Nephron progenitor cell (in vitro differentiated cells): Measurements from ENCODE around the gene VSIR.

ENCODE experiments used
- DNase-seq: peaks from one replicate; pipeline ENCODE4 v3.0.0; 2021
- H3K27ac Mint-ChIP-seq: 2 replicates; pipeline ENCODE4 v1.8.0; 2021; ENCODE audit warnings: mild to moderate bottlenecking, moderate library complexity, mixed read lengths
- H3K27me3 Mint-ChIP-seq: 2 replicates; pipeline ENCODE4 v1.8.0; 2021; ENCODE audit warnings: mild to moderate bottlenecking, low read depth, mixed read lengths; ENCODE audit not compliant: poor library complexity
- H3K36me3 Mint-ChIP-seq: 2 replicates; pipeline ENCODE4 v1.8.0; 2021; ENCODE audit warnings: low read depth, mixed read lengths
- H3K4me1 Mint-ChIP-seq: 2 replicates; pipeline ENCODE4 v1.8.0; 2021; ENCODE audit warnings: mixed read lengths
- H3K4me3 Mint-ChIP-seq: 2 replicates; pipeline ENCODE4 v1.8.0; 2021; ENCODE audit warnings: mild to moderate bottlenecking, moderate library complexity, mixed read lengths
- H3K9me3 Mint-ChIP-seq: 2 replicates; pipeline ENCODE4 v1.8.0; 2021; ENCODE audit warnings: mild to moderate bottlenecking, moderate library complexity, mixed read lengths
- TF ChIP-seq, protein P1 (sequence below): fragments of 200-600 bp; sonication (generic); IDR thresholded peaks from 2 replicates; pipeline ENCODE4 v1.5.0; 2021; ENCODE audit warnings: antibody characterized with exemption

VSIR gene

DNA sequence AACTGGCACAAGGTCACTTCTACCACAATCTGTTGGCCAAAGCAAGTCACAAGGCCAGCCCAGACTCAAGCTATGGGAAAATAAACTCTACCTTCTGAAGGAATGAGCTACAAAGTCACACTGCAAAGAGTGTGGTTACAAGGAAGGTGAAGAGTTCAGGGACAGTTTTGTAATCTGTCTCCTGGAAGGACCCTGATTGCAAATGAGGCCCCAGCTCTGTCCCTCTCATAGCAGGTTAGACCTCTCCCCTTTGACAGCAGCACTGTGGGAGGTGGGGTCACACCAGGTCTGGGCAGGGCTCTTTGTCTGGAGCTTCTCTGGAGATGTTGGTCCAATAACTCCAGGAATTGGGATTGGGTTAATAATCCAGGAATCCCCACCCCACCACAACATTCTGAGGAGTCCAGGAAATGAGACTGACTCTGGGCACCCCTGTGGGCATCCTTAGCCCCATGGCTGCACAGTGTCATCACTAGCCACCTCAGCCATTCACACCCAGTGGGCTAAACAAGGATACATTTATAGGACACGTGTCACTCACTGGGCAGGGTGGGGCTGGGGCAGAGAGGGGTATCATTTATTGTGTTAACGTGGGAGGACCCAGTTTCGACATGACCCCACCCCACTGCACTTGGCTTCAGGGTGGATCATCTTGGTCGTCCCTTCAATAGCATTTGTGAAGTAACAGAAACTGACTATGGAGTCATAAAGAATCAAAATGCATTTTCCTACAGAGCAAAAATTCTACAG, 30.1 kb downstream of the VSIR start:
- TF ChIP-seq, protein P1, sequence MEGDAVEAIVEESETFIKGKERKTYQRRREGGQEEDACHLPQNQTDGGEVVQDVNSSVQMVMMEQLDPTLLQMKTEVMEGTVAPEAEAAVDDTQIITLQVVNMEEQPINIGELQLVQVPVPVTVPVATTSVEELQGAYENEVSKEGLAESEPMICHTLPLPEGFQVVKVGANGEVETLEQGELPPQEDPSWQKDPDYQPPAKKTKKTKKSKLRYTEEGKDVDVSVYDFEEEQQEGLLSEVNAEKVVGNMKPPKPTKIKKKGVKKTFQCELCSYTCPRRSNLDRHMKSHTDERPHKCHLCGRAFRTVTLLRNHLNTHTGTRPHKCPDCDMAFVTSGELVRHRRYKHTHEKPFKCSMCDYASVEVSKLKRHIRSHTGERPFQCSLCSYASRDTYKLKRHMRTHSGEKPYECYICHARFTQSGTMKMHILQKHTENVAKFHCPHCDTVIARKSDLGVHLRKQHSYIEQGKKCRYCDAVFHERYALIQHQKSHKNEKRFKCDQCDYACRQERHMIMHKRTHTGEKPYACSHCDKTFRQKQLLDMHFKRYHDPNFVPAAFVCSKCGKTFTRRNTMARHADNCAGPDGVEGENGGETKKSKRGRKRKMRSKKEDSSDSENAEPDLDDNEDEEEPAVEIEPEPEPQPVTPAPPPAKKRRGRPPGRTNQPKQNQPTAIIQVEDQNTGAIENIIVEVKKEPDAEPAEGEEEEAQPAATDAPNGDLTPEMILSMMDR = no peak
- H3K27me3 Mint-ChIP-seq = peaks cover 12% of the 10 kb centered on the region
- H3K9me3 Mint-ChIP-seq = no peaks in the 10 kb centered on the region
- no peak for DNase-seq
- no peak overlapping the region for H3K27ac Mint-ChIP-seq
- H3K4me1 Mint-ChIP-seq = peaks cover 28% of the 10 kb centered on the region
- no peaks in the 10 kb centered on the region for H3K36me3 Mint-ChIP-seq
- no peak overlapping the region for H3K4me3 Mint-ChIP-seq

DNA sequence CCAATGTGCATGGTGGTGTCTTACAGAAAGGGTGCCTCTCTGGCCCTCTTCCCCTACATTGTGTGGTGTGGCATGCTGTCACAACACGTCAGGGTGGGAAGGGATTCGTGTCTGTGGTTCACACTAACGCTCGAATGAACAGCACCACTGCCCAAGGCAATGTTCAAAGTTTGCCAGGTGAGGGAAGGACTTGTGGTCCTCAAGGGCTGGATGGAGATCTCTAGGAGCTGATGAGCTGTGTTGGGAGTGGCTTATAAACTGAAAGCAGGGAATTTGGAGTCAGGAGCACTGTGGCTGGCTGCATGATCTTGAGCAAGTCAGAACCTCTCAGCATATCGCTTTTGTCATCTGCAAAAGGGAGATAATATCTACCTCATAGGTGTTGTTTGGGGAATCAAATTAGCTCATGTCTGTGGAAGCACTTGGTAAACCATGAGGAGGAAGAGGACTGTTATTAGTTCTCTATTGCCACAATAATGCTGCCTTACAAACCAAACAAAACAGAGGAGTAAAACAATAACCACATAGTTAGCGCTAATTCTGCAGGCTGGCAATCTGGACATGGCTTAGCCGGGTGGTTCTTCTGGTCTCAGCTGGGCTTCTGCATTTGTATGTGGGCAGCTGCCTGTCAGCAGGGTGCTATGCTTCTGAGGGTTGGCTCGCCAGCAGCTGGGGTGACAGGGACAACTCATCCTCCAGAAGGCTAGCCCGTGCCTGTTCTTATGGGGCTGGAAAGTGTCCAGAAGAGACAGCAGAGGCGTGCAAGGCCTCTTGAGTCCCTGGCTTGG, 30.8 kb downstream of the VSIR start:
- H3K36me3 Mint-ChIP-seq = no peaks in the 10 kb centered on the region
- H3K4me3 Mint-ChIP-seq = no peak overlapping the region
- H3K9me3 Mint-ChIP-seq = no peaks in the 10 kb centered on the region
- H3K27ac Mint-ChIP-seq = no peak overlapping the region
- TF ChIP-seq, protein P1 = no peak
- peaks cover 20% of the 10 kb centered on the region for H3K4me1 Mint-ChIP-seq
- peaks cover 12% of the 10 kb centered on the region for H3K27me3 Mint-ChIP-seq
- no peak for DNase-seq

DNA sequence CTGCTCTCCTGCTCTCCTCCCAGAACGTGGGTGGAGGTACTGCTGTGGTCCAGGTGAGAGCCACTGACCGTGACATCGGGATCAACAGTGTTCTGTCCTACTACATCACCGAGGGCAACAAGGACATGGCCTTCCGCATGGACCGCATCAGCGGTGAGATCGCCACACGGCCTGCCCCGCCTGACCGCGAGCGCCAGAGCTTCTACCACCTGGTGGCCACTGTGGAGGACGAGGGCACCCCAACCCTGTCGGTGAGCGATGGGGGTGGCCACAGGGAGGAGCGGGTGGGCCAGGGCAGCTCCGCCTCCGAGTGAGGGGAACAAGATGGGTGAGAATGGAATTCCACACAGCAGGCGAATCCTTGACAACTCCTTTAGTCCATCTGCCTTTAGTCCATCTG, 31.6 kb downstream of the VSIR start:
- TF ChIP-seq, protein P1 = no peak
- no peaks in the 10 kb centered on the region for H3K9me3 Mint-ChIP-seq
- no peak overlapping the region for H3K27ac Mint-ChIP-seq
- DNase-seq = no peak
- no peaks in the 10 kb centered on the region for H3K36me3 Mint-ChIP-seq
- peaks cover 12% of the 10 kb centered on the region for H3K27me3 Mint-ChIP-seq
- H3K4me3 Mint-ChIP-seq = no peak overlapping the region
- peaks cover 13% of the 10 kb centered on the region for H3K4me1 Mint-ChIP-seq

DNA sequence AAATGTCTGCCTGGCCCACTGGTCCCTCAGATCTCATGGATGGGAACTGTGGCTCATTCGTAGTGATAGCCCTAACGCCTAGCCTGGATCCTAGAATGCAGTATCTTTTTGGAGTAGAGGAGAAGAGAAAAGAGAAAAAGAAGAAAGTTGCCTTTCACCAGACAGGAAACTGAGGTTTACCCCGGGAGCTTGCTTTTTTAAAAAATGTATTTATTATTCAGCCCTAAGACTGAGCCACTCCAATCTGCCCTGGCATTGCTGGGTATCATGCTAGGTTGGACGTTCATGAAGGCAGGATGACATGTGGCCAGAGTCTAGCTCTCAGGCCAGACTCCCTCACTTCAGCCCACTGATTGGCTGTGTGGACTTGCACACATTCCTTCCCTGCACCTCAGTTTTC, 32.3 kb downstream of the VSIR start:
- TF ChIP-seq, protein P1 = no peak
- DNase-seq = no peak
- peaks cover 10% of the 10 kb centered on the region for H3K4me1 Mint-ChIP-seq
- H3K27ac Mint-ChIP-seq = no peak overlapping the region
- H3K27me3 Mint-ChIP-seq = peaks cover 12% of the 10 kb centered on the region
- no peaks in the 10 kb centered on the region for H3K36me3 Mint-ChIP-seq
- no peak overlapping the region for H3K4me3 Mint-ChIP-seq
- H3K9me3 Mint-ChIP-seq = no peaks in the 10 kb centered on the region

DNA sequence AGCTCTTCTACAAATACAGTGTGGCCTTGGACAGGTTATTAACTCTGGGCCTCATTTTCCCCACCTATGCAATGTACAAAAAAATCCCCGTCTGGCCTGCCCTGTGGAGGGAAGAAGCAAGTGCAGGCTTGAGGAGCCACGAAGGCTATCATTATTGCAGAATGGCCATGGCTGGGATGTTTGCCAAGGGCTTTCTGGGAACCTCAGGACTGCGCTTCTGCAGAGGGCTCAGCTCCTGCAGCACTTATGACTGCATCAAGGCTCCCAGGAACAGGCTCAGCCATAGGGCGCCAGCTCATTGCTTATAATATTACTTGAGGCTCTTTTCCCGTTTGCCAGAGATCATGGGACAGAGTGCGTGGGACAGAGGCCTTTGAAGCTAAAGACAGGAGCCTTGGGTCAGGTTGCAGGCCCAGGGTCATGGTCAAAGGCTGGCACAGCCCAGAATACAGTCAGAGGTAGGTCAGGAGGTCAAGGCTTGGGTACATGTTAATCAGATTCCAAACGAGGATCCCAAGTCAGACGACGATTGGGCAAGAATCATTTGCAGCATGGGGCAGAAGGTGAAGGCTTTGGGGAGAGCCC, 33.2 kb downstream of the VSIR start:
- no peak overlapping the region for H3K27ac Mint-ChIP-seq
- H3K9me3 Mint-ChIP-seq = no peaks in the 10 kb centered on the region
- TF ChIP-seq, protein P1 = no peak
- H3K27me3 Mint-ChIP-seq = peaks cover 12% of the 10 kb centered on the region
- DNase-seq = no peak
- peaks cover 5% of the 10 kb centered on the region for H3K4me1 Mint-ChIP-seq
- no peak overlapping the region for H3K4me3 Mint-ChIP-seq
- no peaks in the 10 kb centered on the region for H3K36me3 Mint-ChIP-seq
